ENCODE measurements around the gene PSMB4. TPM values are rescaled to one million over a fixed set of nuclear protein-coding genes. Genes with fewer than 3 reads are reported as not detected.

The PSMB4 gene
- total RNA-seq, 1 donor from 2014 or later: 316 TPM

DNA sequence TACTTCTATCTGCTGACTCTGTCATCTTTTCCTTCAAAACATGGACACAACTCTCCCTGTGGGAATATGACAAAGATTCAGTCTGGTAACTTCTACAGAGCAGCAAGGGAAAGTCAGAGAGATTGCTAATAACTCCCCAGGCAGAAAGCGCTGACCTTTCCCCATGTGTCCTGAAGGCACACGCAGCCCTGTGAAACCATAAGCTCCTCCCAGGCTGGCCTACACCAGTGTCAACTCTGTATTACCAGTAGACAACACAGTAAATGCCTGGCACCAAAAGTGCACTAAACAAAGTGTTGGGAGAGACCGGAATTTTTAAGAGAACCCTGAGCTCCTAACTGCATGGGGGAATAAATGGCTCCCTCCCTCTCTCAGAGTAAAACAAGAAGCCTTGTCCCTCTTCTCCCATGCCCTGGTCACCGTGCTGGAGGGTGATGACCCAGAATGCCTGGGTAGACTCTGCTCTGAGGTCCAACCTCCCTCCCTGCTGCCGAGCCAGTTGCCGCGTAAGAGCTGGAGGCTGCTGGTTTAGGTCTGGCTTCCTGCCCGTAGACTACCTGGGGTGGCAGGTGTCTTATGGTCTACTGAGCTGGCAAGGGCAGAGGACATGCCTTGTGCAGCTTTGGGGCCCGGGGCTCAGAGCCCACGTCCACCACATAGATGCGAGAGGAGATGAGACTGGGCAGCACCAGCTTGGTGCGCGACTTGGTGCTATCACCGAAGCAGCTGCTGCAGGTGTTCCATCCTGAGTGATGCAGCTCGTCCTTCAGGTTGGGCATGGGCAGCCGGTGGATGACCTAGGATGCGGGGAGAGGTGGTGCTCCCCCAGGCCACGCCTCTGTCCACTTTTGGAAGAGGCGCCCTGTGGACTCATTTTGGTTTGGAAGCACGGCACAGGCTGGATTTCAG lies 30.7 kb upstream of the PSMB4 start:
- no peaks in the 10 kb centered on the region for H3K36me3 ChIP-seq (ENCODE audit: insufficient read depth, low read length)
- H4K20me1 ChIP-seq (ENCODE audit: insufficient read depth, low read length): no peaks in the 10 kb centered on the region
- DNase-seq (ENCODE audit: low read depth) (no peak), FAIRE-seq (no peak)
- H3K27ac ChIP-seq (ENCODE audit: low read depth, low read length): no peak overlapping the region
- no peaks in the 10 kb centered on the region for H3K27me3 ChIP-seq (ENCODE audit: insufficient read depth, low read length)
- H3K27ac Mint-ChIP-seq (ENCODE audit: unreplicated experiment): no peak overlapping the region
- H3K9me3 ChIP-seq (ENCODE audit: insufficient read depth, low read depth, low read length): no peaks in the 10 kb centered on the region
- H3K4me1 ChIP-seq (ENCODE audit: insufficient read depth, low read length): peaks cover 10% of the 10 kb centered on the region
- no peak overlapping the region for H3K9ac ChIP-seq (ENCODE audit: low read length)
- H3K79me2 ChIP-seq (ENCODE audit: insufficient read depth, low read length): no peaks in the 10 kb centered on the region
- no peak overlapping the region for H3K4me3 ChIP-seq (ENCODE audit: insufficient read depth, low read depth, low read length)
- no peak overlapping the region for H3K4me3 Mint-ChIP-seq (ENCODE audit: unreplicated experiment)
- peaks cover 14% of the 10 kb centered on the region for H3K9me3 Mint-ChIP-seq (ENCODE audit: unreplicated experiment)
- no peak overlapping the region for H2AFZ ChIP-seq (ENCODE audit: low read depth, low read length)
- peaks cover 3% of the 10 kb centered on the region for H3K4me1 Mint-ChIP-seq (ENCODE audit: low read depth, unreplicated experiment)
- peaks cover 8% of the 10 kb centered on the region for H3K27me3 Mint-ChIP-seq (ENCODE audit: low read depth, unreplicated experiment)
- H3K4me2 ChIP-seq (ENCODE audit: low read length): no peak overlapping the region
- TF ChIP-seq EZH2 (IDR thresholded peaks at IDR 0.05; ENCODE audit: insufficient read depth, low read length) (no peak), CTCF (IDR thresholded peaks at IDR 0.05; ENCODE audit: insufficient read depth, low read depth, low read length) (no peak)
- H3K36me3 Mint-ChIP-seq (ENCODE audit: low read depth, unreplicated experiment): peaks cover 12% of the 10 kb centered on the region

GRCh38 chr1:151369302-151369610 lies 30.1 kb upstream of the PSMB4 start:
- no peak overlapping the region for H3K9ac ChIP-seq (ENCODE audit: low read length)
- Mint-ChIP-seq H3K27ac (ENCODE audit: unreplicated experiment) (no peak overlapping the region), H3K4me1 (ENCODE audit: low read depth, unreplicated experiment) (peaks cover 3% of the 10 kb centered on the region), H3K4me3 (ENCODE audit: unreplicated experiment) (no peak overlapping the region), H3K27me3 (ENCODE audit: low read depth, unreplicated experiment) (peaks cover 8% of the 10 kb centered on the region), H3K9me3 (ENCODE audit: unreplicated experiment) (peaks cover 8% of the 10 kb centered on the region), H3K36me3 (ENCODE audit: low read depth, unreplicated experiment) (peaks cover 6% of the 10 kb centered on the region)
- H3K79me2 ChIP-seq (ENCODE audit: insufficient read depth, low read length): no peaks in the 10 kb centered on the region
- no peak overlapping the region for H2AFZ ChIP-seq (ENCODE audit: low read depth, low read length)
- H3K9me3 ChIP-seq (ENCODE audit: insufficient read depth, low read depth, low read length): no peaks in the 10 kb centered on the region
- H3K36me3 ChIP-seq (ENCODE audit: insufficient read depth, low read length): no peaks in the 10 kb centered on the region
- no peaks in the 10 kb centered on the region for H4K20me1 ChIP-seq (ENCODE audit: insufficient read depth, low read length)
- no peak for TF ChIP-seq EZH2 (IDR thresholded peaks at IDR 0.05; ENCODE audit: insufficient read depth, low read length)
- TF ChIP-seq CTCF (IDR thresholded peaks at IDR 0.05; ENCODE audit: insufficient read depth, low read depth, low read length): no peak
- H3K4me1 ChIP-seq (ENCODE audit: insufficient read depth, low read length): peaks cover 10% of the 10 kb centered on the region
- no peak overlapping the region for H3K27ac ChIP-seq (ENCODE audit: low read depth, low read length)
- no peaks in the 10 kb centered on the region for H3K27me3 ChIP-seq (ENCODE audit: insufficient read depth, low read length)
- FAIRE-seq (no peak), DNase-seq (ENCODE audit: low read depth) (no peak)
- no peak overlapping the region for H3K4me2 ChIP-seq (ENCODE audit: low read length)
- H3K4me3 ChIP-seq (ENCODE audit: insufficient read depth, low read depth, low read length): no peak overlapping the region

GRCh38 chr1:151369621-151370048 lies 29.7 kb upstream of the PSMB4 start:
- Mint-ChIP-seq H3K27me3 (ENCODE audit: low read depth, unreplicated experiment) (peaks cover 8% of the 10 kb centered on the region), H3K27ac (ENCODE audit: unreplicated experiment) (no peak overlapping the region), H3K4me1 (ENCODE audit: low read depth, unreplicated experiment) (peaks cover 3% of the 10 kb centered on the region), H3K36me3 (ENCODE audit: low read depth, unreplicated experiment) (peaks cover 4% of the 10 kb centered on the region), H3K9me3 (ENCODE audit: unreplicated experiment) (peaks cover 6% of the 10 kb centered on the region), H3K4me3 (ENCODE audit: unreplicated experiment) (no peak overlapping the region)
- Histone ChIP-seq H3K36me3 (ENCODE audit: insufficient read depth, low read length) (no peaks in the 10 kb centered on the region), H3K4me2 (ENCODE audit: low read length) (no peak overlapping the region), H3K27me3 (ENCODE audit: insufficient read depth, low read length) (no peaks in the 10 kb centered on the region), H3K9ac (ENCODE audit: low read length) (no peak overlapping the region), H3K4me3 (ENCODE audit: insufficient read depth, low read depth, low read length) (no peak overlapping the region), H3K4me1 (ENCODE audit: insufficient read depth, low read length) (peaks cover 10% of the 10 kb centered on the region), H3K9me3 (ENCODE audit: insufficient read depth, low read depth, low read length) (no peaks in the 10 kb centered on the region), H3K79me2 (ENCODE audit: insufficient read depth, low read length) (no peaks in the 10 kb centered on the region), H3K27ac (ENCODE audit: low read depth, low read length) (no peak overlapping the region), H2AFZ (ENCODE audit: low read depth, low read length) (no peak overlapping the region), H4K20me1 (ENCODE audit: insufficient read depth, low read length) (no peaks in the 10 kb centered on the region)
- no peak for TF ChIP-seq CTCF (IDR thresholded peaks at IDR 0.05; ENCODE audit: insufficient read depth, low read depth, low read length)
- TF ChIP-seq EZH2 (IDR thresholded peaks at IDR 0.05; ENCODE audit: insufficient read depth, low read length): no peak
- no peak for DNase-seq (ENCODE audit: low read depth)
- FAIRE-seq: no peak
